ENCODE data around the gene DEGS2.

DNA sequence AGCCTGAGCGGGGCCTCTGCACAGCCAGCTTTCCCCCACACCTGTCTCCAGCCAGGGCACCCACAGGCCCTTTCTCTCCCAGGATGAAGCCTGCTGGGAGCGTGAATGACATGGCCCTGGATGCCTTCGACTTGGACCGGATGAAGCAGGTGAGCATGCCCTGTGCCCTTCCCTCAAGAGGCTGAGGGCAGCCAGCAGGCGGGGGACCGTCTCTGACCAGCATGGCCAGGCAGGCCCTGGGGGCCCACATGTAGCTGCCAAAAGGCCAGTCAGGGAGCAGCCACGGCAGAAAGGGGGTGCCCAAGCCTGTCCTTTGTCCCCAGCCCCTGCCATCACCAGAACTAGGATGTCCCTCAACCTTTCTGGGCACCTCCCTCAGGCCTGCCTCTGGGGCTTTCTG lies 18.3 kb downstream of the DEGS2 start:
- TF ChIP-seq, protein P1, sequence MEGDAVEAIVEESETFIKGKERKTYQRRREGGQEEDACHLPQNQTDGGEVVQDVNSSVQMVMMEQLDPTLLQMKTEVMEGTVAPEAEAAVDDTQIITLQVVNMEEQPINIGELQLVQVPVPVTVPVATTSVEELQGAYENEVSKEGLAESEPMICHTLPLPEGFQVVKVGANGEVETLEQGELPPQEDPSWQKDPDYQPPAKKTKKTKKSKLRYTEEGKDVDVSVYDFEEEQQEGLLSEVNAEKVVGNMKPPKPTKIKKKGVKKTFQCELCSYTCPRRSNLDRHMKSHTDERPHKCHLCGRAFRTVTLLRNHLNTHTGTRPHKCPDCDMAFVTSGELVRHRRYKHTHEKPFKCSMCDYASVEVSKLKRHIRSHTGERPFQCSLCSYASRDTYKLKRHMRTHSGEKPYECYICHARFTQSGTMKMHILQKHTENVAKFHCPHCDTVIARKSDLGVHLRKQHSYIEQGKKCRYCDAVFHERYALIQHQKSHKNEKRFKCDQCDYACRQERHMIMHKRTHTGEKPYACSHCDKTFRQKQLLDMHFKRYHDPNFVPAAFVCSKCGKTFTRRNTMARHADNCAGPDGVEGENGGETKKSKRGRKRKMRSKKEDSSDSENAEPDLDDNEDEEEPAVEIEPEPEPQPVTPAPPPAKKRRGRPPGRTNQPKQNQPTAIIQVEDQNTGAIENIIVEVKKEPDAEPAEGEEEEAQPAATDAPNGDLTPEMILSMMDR (IDR thresholded peaks at IDR 0.05) = no peak
- no peak for TF ChIP-seq POLR2AphosphoS5 (IDR thresholded peaks at IDR 0.05)
